ENCODE results near the gene KRT83. TPM values are rescaled to one million over a fixed set of nuclear protein-coding genes. Genes with fewer than 3 reads are reported as not detected.

Gene KRT83
- total RNA-seq = not detected
- polyA plus RNA-seq = not detected
- long read RNA-seq, donor 1 = 0 reads
- long read RNA-seq, donor 2 = 0 reads
- long read RNA-seq, donor 3 = 0 reads
- long read RNA-seq, donor 4 = 0 reads
- long read RNA-seq, donor 5 = 0 reads
- long read RNA-seq, donor 6 = 0 reads
- long read RNA-seq, donor 7 = 0 reads
- long read RNA-seq, donor 8 = 0 reads
- long read RNA-seq, donor 9 = 0 reads
- long read RNA-seq, donor 10 = 0 reads

DNA sequence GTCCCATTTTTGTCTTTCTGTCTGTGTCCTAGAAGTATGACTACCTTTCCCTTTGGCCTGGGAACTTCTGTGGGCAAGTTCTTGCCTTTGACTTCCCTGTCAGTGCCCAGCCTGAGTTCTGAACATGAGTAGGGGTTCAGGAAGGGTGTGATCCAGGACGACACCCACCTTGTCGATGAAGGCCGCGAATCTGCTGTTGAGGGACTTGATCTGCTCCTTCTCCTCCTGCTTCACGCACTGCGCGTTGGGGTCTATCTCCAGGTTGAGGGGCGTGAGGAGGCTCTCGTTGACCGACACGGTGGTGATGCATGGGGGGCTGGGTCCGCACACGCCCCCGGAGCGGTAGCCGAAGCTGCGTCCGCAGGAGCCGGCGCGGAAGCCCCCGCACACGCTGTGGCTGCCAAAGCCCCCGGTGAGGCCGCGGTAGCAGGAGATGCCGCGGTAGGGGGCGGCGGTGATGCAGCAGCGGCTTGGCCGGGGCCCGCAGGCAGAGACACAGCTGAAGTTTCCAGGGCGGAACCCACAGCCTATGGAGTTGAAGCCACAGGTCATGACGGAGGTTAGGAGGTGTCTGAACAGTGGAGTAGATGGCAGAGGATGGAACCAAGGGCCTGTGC is at the start of gene KRT83:
Gene KRT83 (minus strand): TSS at position 615 of the 617 bp plus-strand sequence. CDS start 63 bp downstream, at position 552.
- intact Hi-C loops (cut with DNase I) = loop anchor here in 1 of 2 donors (10.0 kb wide), 1 partner anchor 106 kb away; no protein-coding TSS in a partner anchor
- Histone ChIP-seq H3K9me3 (replicated peaks in 1 of 3) (no peaks in the 10 kb centered on the region), H3K27ac (no peak within 1 kb of the TSS), H3K4me3 (no peak within 1 kb of the TSS), H3K27me3 (peaks cover 14% of the 10 kb centered on the region), H3K4me1 (replicated peaks in 1 of 2) (no peaks in the 10 kb centered on the region), H3K36me3 (replicated peaks in 1 of 2) (no peaks in the 10 kb centered on the region)
- TF ChIP-seq, protein P1, sequence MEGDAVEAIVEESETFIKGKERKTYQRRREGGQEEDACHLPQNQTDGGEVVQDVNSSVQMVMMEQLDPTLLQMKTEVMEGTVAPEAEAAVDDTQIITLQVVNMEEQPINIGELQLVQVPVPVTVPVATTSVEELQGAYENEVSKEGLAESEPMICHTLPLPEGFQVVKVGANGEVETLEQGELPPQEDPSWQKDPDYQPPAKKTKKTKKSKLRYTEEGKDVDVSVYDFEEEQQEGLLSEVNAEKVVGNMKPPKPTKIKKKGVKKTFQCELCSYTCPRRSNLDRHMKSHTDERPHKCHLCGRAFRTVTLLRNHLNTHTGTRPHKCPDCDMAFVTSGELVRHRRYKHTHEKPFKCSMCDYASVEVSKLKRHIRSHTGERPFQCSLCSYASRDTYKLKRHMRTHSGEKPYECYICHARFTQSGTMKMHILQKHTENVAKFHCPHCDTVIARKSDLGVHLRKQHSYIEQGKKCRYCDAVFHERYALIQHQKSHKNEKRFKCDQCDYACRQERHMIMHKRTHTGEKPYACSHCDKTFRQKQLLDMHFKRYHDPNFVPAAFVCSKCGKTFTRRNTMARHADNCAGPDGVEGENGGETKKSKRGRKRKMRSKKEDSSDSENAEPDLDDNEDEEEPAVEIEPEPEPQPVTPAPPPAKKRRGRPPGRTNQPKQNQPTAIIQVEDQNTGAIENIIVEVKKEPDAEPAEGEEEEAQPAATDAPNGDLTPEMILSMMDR (IDR thresholded peaks at IDR 0.05) = no peak
- TF ChIP-seq POLR2A (IDR thresholded peaks at IDR 0.05) = no peak
- DNase-seq = no peak
- WGBS, 4 donors = 57 to 65% (median 61%) methylated on average over 29 to 35 of the region's 35 CpGs

DNA sequence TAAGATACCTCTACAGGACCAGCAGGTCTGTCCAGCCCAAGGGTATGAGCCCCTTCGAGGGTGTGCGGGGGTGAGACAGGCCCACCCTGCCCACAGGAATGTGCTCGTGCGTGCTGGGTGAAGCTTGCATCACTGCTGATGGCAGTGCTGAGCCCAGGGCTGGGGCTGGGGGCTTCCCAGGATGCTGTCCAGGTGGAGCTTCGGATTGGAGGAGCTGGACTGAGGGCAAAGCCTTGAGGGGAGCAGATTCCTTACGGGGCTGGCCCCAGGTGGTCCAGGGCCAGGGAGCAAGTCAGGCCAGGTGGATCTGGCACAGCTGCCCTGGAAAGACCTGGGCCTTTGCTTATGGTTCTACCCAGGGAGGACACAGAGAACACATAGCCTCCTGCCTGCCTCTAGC is 48.6 kb upstream of the KRT83 start:
- Histone ChIP-seq H3K27me3 (no peaks in the 10 kb centered on the region), H3K9me3 (replicated peaks in 1 of 3) (no peaks in the 10 kb centered on the region), H3K36me3 (replicated peaks in 1 of 2) (no peaks in the 10 kb centered on the region), H3K4me3 (no peak overlapping the region), H3K27ac (no peak overlapping the region), H3K4me1 (replicated peaks in 1 of 2) (no peaks in the 10 kb centered on the region)
- no peak for TF ChIP-seq POLR2A (IDR thresholded peaks at IDR 0.05)
- TF ChIP-seq, protein P1 (IDR thresholded peaks at IDR 0.05) = no peak
- DNase-seq = no peak
- intact Hi-C loops (cut with DNase I) = loop anchor here (5.0 to 10.0 kb wide), 4 partner anchors 215 to 605 kb away; no protein-coding TSS in a partner anchor
- 70% methylated on average over 6 of the region's 6 CpGs; no CpG with 5 or more reads in 2 of the 4 donors for WGBS, 4 donors

DNA sequence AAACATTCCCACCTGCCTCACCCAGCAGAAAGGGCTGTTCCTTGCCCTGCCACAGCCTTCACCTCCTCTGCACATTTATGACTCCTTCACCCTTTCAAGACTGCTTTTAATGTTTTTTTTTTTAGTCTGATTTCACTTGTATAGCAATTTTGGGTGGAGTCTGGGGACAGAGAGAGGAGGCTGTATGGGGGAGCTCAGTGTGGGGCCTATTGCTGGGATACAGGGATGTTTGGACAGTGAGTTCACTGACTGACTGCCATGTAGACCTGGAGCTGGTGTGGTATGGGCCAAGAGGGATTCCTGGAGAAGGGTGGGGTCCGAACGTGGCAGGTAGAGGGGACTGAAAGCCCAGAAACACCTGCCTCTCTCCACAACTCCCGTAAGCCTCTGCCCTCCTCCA is 48.0 kb upstream of the KRT83 start:
- Histone ChIP-seq H3K36me3 (replicated peaks in 1 of 2) (no peaks in the 10 kb centered on the region), H3K4me1 (replicated peaks in 1 of 2) (no peaks in the 10 kb centered on the region), H3K9me3 (replicated peaks in 1 of 3) (no peaks in the 10 kb centered on the region), H3K4me3 (no peak overlapping the region), H3K27ac (no peak overlapping the region), H3K27me3 (no peaks in the 10 kb centered on the region)
- 60 to 65% (median 65%) methylated on average over 3 of the region's 3 CpGs; no CpG with 5 or more reads in 1 of the 4 donors for WGBS, 4 donors
- TF ChIP-seq POLR2A (IDR thresholded peaks at IDR 0.05) = no peak
- TF ChIP-seq, protein P1 (IDR thresholded peaks at IDR 0.05) = no peak
- no peak for DNase-seq
- intact Hi-C loops (cut with DNase I) = loop anchor here in 1 of 2 donors (5.0 kb wide), 1 partner anchor 503 kb away; no protein-coding TSS in a partner anchor

DNA sequence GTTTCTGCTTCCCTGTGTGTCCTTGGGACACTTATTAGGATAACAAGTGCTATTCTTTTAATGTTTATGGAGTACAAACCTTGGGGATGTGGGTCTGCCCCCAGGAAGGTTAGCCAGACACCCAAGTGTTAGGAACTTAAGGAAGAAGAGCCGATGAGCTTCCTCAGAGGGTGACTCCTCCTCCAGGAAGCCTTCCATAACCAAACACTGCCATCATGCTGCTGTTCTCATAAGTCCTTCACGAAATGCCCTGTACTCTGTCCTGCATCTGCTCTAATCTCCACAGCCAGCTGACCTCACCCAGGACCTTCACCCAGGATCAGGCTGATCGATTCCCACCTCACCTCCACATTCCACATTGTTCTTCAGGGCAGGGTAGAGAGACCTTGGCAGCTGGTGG is 47.3 kb upstream of the KRT83 start:
- DNase-seq = no peak
- Histone ChIP-seq H3K27ac (no peak overlapping the region), H3K4me1 (replicated peaks in 1 of 2) (no peaks in the 10 kb centered on the region), H3K36me3 (replicated peaks in 1 of 2) (no peaks in the 10 kb centered on the region), H3K9me3 (replicated peaks in 1 of 3) (no peaks in the 10 kb centered on the region), H3K4me3 (no peak overlapping the region), H3K27me3 (no peaks in the 10 kb centered on the region)
- WGBS, 4 donors = 44 to 54% (median 52%) methylated on average over 3 of the region's 3 CpGs
- TF ChIP-seq, protein P1 (IDR thresholded peaks at IDR 0.05) = no peak
- TF ChIP-seq POLR2A (IDR thresholded peaks at IDR 0.05) = no peak
- intact Hi-C loops (cut with DNase I) = loop anchor here in 1 of 2 donors (5.0 kb wide), 1 partner anchor 504 kb away; no protein-coding TSS in a partner anchor
